D721Med (cell line): ENCODE results near the gene AKT3.
A peak's percentile ranks its signal among the peaks of the same experiment; 100 is the strongest.

Experiments used
- DNase-seq: peaks from one replicate; pipeline ENCODE4 v3.0.0; 2011; ENCODE audit warnings: low spot score; ENCODE audit not compliant: insufficient read length
- FAIRE-seq: peaks from 2 replicates; lab custom pipeline; 2011; peaks lifted over from hg19 to GRCh38; lab: Jason Lieb, UNC
- TF ChIP-seq, protein P1 (sequence below): IDR thresholded peaks from 2 replicates; pipeline ENCODE4 v1.5.1; 2012; ENCODE audit warnings: mild to moderate bottlenecking, control low read depth; ENCODE audit not compliant: insufficient read depth; ENCODE audit errors: missing control alignments

Gene AKT3

DNA sequence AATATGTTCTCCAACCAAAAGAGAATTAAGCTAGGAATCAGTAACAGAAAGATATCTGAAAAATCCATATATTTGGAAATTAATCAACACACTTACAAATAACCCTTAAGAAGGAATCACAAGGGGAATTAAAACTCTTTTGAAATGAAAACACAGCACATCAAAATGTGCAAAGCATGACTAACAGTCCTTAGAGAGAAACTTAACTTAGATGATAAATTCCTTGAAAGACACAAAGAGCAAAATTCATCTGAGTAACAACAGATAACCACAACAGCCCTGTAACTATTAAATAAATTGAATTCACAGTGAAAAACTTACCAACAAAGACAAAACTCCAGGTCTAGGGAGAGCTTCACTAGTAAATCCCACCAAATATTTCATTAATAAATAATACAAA lies 310.4 kb downstream of the AKT3 start:
- peak; percentile 35 for FAIRE-seq
- no peak for DNase-seq
- TF ChIP-seq, protein P1, sequence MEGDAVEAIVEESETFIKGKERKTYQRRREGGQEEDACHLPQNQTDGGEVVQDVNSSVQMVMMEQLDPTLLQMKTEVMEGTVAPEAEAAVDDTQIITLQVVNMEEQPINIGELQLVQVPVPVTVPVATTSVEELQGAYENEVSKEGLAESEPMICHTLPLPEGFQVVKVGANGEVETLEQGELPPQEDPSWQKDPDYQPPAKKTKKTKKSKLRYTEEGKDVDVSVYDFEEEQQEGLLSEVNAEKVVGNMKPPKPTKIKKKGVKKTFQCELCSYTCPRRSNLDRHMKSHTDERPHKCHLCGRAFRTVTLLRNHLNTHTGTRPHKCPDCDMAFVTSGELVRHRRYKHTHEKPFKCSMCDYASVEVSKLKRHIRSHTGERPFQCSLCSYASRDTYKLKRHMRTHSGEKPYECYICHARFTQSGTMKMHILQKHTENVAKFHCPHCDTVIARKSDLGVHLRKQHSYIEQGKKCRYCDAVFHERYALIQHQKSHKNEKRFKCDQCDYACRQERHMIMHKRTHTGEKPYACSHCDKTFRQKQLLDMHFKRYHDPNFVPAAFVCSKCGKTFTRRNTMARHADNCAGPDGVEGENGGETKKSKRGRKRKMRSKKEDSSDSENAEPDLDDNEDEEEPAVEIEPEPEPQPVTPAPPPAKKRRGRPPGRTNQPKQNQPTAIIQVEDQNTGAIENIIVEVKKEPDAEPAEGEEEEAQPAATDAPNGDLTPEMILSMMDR, result no peak

DNA sequence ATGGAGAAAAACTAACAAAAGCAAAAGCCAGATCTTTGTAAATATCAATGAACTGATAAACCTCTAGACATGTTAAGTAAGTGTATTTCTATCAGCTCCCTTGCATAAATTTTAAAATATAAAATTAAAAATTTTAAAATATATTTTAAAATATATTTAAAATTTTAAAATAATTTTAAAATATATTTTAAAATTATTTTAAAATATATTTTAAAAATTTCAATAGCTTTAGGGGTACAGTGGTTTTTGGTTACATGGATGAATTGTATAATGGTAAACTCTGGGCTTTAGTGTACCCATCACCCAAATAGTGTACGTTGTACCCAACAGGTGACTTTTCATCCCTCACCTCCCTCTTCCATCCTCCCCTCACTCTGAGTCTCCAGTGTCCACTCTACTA lies 315.0 kb downstream of the AKT3 start:
- TF ChIP-seq, protein P1, result no peak
- FAIRE-seq, result no peak

GRCh38 chr1:243529512-243529911 lies 320.5 kb downstream of the AKT3 start:
- DNase-seq (no peak), FAIRE-seq (peak; percentile 25)
- TF ChIP-seq, protein P1, result no peak

More for the DNA sequence above, 315.0 kb downstream of the AKT3 start:
- DNase-seq, result no peak

- DNase-seq, result no peak
- TF ChIP-seq, protein P1, result no peak
- FAIRE-seq, result peak; percentile 90
These were observed 321.5 kb downstream of the AKT3 start for GRCh38 chr1:243528459-243529121.

DNA sequence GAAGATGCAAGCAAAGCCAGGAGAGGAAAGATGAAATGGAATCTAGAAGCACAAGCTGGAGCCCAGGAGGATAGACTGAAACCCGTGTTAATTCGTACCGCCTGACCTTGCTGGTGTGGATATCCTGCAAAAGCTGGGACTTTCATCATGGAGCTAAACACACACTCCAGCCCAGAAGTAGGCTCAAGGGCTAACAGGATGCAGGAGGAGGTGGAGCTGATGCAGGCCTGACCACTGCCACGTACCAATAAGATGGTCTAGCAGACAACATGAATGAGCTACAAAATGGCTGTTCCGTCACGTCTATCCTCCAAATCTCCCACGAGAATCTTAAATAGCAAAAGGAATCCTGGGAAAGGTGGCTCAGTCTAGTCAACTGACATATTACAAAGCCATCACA lies 323.9 kb downstream of the AKT3 start:
- DNase-seq, result no peak
- TF ChIP-seq, protein P1, result no peak
- FAIRE-seq, result peak; percentile 38

DNA sequence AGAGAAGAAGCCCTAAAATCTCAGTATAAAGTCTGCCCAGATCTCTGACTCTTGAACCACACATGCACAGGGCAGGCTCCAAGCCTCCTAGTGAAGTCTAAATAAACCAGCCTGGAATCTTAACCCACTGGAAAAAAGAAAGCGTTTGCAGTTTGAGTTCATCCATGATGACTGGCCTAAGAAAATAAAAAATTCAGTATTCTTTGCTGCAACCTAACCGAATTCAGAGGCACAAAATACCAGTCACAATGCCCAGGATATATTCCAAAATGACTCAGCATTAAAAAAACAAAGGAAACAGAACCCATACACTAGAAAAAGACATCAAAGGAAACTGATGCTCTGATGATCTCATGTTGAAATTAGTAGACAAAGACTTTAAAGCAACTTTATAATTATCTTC lies 325.0 kb downstream of the AKT3 start:
- FAIRE-seq (no peak), DNase-seq (no peak)

DNA sequence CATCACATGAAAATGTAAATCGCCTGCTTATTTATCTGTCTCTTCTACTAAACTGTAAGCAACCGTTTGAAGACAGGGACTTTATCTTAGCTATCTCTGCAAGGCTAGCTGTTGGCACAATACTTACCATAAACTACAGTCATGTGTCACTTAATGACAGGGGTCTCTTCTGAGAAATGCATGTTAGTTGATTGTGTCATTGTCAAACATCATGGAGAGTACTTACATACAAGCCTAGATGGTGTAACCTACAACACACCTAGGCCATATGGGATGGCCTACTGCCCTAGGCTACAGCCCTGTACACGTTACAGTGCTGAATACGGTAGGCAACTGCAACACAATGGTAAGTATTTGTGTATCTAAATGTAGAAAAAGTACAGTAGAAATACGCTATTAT lies 326.3 kb downstream of the AKT3 start:
- FAIRE-seq (peak; percentile 68), DNase-seq (no peak)
- TF ChIP-seq, protein P1, result no peak

More for the DNA sequence above, 325.0 kb downstream of the AKT3 start:
- TF ChIP-seq, protein P1, result no peak
